CD8-positive, alpha-beta memory T cell (primary cell): ENCODE measurements around the gene SLC30A7. TPM values are rescaled to one million over a fixed set of nuclear protein-coding genes. Genes with fewer than 3 reads are reported as not detected.

Experiments used
- CTCF ChIA-PET: fragments of 350-600 bp; sonication (Branson Sonifier 250); formaldehyde crosslinking; loops from one replicate; lab custom pipeline; 2021; ENCODE audit warnings: antibody characterized with exemption; lab: Charles Lee
- POLR2A ChIA-PET: fragments of 350-600 bp; sonication (Branson Sonifier 250); formaldehyde crosslinking; loops from one replicate; lab custom pipeline; 2021; ENCODE audit warnings: antibody characterized with exemption; lab: Charles Lee
- DNase-seq, 5 donors: peaks; one replicate each; pipeline versions ENCODE4 v3.0.0 to v3.0.0-alpha.2; 2020 to 2022; ENCODE audit warnings: mixed read lengths in 1 of 5
- H3K27ac ChIP-seq: one replicate; pipeline ENCODE4 v1.7.0; 2013; ENCODE audit warnings: low read depth, mild to moderate bottlenecking, low read length, moderate library complexity
- H3K27me3 ChIP-seq: 2 replicates; pipeline ENCODE4 v1.7.0; 2013; ENCODE audit warnings: low read length, mild to moderate bottlenecking; ENCODE audit not compliant: insufficient read depth, poor library complexity, severe bottlenecking
- H3K36me3 ChIP-seq: 2 replicates; pipeline ENCODE4 v1.7.0; 2013; ENCODE audit warnings: mild to moderate bottlenecking, low read length, moderate library complexity; ENCODE audit not compliant: insufficient read depth
- H3K4me1 ChIP-seq: 2 replicates; pipeline ENCODE4 v1.7.0; 2013; ENCODE audit warnings: mild to moderate bottlenecking, low read length, moderate library complexity; ENCODE audit not compliant: insufficient read depth
- H3K4me3 ChIP-seq: 2 replicates; pipeline ENCODE4 v1.7.0; 2013; ENCODE audit warnings: mild to moderate bottlenecking, low read length
- H3K9me3 ChIP-seq: 2 replicates; pipeline ENCODE4 v1.7.0; 2013; ENCODE audit warnings: mild to moderate bottlenecking, low read length
- H3K27ac Mint-ChIP-seq, 8 donors: one replicate each; pipeline ENCODE4 v1.8.0; 2020 to 2021; ENCODE audit warnings: mixed read lengths in 8 of 8, mild to moderate bottlenecking in 6 of 8, inconsistent platforms in 3 of 8, moderate library complexity in 3 of 8
- H3K27me3 Mint-ChIP-seq, 2 donors: one replicate each; pipeline ENCODE4 v1.8.0; 2020 to 2021; ENCODE audit warnings: mixed read lengths in 2 of 2, mild to moderate bottlenecking in 1 of 2, moderate library complexity in 1 of 2
- H3K36me3 Mint-ChIP-seq, 3 donors: one replicate each; pipeline ENCODE4 v1.8.0; 2020 to 2021; ENCODE audit warnings: mixed read lengths in 3 of 3, inconsistent platforms in 1 of 3, mild to moderate bottlenecking in 1 of 3
- H3K4me1 Mint-ChIP-seq, 3 donors: one replicate each; pipeline ENCODE4 v1.8.0; 2020 to 2021; ENCODE audit warnings: mixed read lengths in 3 of 3, inconsistent platforms in 1 of 3, mild to moderate bottlenecking in 1 of 3
- H3K4me3 Mint-ChIP-seq, 7 donors: one replicate each; pipeline ENCODE4 v1.8.0; 2020 to 2021; ENCODE audit warnings: mixed read lengths in 7 of 7, mild to moderate bottlenecking in 6 of 7, moderate library complexity in 4 of 7, inconsistent platforms in 2 of 7
- H3K9me3 Mint-ChIP-seq, 5 donors: one replicate each; pipeline ENCODE4 v1.8.0; 2020 to 2022; ENCODE audit warnings: mixed read lengths in 5 of 5, mild to moderate bottlenecking in 3 of 5, moderate library complexity in 2 of 5, inconsistent platforms in 1 of 5
- polyA plus RNA-seq: library from polyadenylated mRNA; unstranded; fragments of 300-500 nt; fragmentation: Illumina TruSeq; gene quantifications from one replicate; pipeline ENCODE4 v1.2.3, GENCODE V29; 2021
- total RNA-seq, 2 experiments: library from RNA; stranded (reverse); gene quantifications; one replicate each; pipeline ENCODE4 v1.2.3, GENCODE V29; 2021

SLC30A7 gene
- total and polyA plus RNA-seq, 3 experiments from 2014 or later = 12.7 to 47.4 (median 47.0) TPM

DNA sequence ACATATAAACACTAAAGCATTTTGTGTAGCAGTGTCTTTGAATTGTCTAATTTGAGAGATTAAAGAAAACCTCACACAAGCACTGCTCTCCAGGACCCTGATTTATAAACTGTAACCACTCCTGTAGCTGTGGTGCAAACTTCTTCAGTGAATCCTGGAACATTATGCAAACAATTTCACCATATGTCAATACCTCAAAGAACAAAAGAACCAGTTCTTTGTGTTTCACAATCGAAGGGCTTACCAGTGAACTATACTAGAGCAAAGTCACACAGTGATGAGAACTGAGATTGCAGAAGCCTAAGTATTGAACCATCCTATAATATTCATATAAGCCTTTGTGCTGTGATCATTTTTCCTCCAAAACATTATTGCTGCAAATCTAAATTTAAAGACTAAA, 108.2 kb downstream of the SLC30A7 start:
- H3K9me3 Mint-ChIP-seq = no peaks in the 10 kb centered on the region
- Histone ChIP-seq H3K36me3 (no peaks in the 10 kb centered on the region), H3K4me1 (peaks cover 56% of the 10 kb centered on the region), H3K4me3 (no peak overlapping the region), H3K9me3 (no peaks in the 10 kb centered on the region), H3K27ac (no peak overlapping the region), H3K27me3 (no peaks in the 10 kb centered on the region)
- H3K4me1 Mint-ChIP-seq = peaks cover 50 to 81% (median 67%) of the 10 kb centered on the region in 3 donors
- H3K27ac Mint-ChIP-seq = peak overlapping the region in 2 of 8 donors; percentile 26 to 35
- POLR2A ChIA-PET = no interaction called here
- no peak for DNase-seq
- peaks cover 12 to 24% (median 19%) of the 10 kb centered on the region in 3 donors for H3K36me3 Mint-ChIP-seq
- CTCF ChIA-PET = interaction anchor here (1.3 kb wide), 1 partner anchor 9 kb away, joined by 5 read pairs; no protein-coding TSS in a partner anchor
- H3K27me3 Mint-ChIP-seq = no peaks in the 10 kb centered on the region
- no peak overlapping the region for H3K4me3 Mint-ChIP-seq

DNA sequence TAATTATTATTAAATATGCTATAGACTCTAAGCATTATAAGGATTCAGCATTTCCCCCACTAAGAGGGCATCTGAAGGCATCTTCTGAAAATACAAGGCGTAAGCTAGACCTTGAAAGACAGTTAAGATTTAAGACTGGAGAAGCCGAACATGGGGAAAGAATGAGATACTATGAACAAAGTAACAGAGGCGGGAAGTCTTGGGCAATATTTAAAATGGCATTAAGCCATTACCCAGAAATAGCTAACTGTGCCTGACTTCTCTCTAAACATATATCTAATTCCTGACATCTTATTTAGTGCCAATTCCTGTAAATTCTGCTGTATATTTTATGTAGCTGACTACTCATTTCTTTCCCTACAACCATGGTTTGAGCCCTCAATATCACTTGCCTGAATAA, 108.8 kb downstream of the SLC30A7 start:
- Mint-ChIP-seq H3K4me1 (peaks cover 50 to 81% (median 67%) of the 10 kb centered on the region in 3 donors), H3K27ac (peak overlapping the region in 6 of 8 donors; percentile 8 to 79 (median 48)), H3K4me3 (no peak overlapping the region), H3K27me3 (no peaks in the 10 kb centered on the region), H3K9me3 (no peaks in the 10 kb centered on the region), H3K36me3 (peaks cover 14 to 23% (median 22%) of the 10 kb centered on the region in 3 donors)
- H3K4me3 ChIP-seq = no peak overlapping the region
- no peak overlapping the region for H3K27ac ChIP-seq
- H3K27me3 ChIP-seq = no peaks in the 10 kb centered on the region
- ChIA-PET POLR2A (no interaction called here), CTCF (interaction anchor here (1.0 to 1.3 kb wide), 2 partner anchors 10 to 84 kb away, joined by 3 to 5 read pairs; no protein-coding TSS in a partner anchor)
- H3K9me3 ChIP-seq = no peaks in the 10 kb centered on the region
- DNase-seq = no peak
- peaks cover 56% of the 10 kb centered on the region for H3K4me1 ChIP-seq
- H3K36me3 ChIP-seq = no peaks in the 10 kb centered on the region

DNA sequence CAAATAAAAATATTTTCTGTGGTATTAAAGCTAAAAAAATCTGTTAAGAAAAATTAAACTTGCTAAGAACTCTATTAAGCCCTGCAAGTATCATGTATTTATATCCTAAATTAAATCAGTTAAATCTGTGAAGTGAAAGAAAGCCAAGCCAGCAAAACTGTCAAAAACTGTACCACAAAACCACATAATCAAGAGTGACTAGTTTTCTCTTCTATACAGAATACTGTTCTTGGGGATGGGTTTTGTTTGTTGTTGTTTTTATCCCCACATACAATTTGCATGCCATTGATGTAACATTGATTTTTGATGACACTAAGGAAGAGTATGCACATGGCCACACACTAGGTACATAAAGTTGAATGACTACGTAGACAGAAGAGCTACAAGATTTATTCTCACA, 109.3 kb downstream of the SLC30A7 start:
- H3K4me3 Mint-ChIP-seq = peak overlapping the region in 3 of 7 donors; percentile 7 to 42 (median 10)
- peak overlapping the region in 7 of 8 donors; percentile 3 to 79 (median 50) for H3K27ac Mint-ChIP-seq
- Histone ChIP-seq H3K9me3 (no peaks in the 10 kb centered on the region), H3K4me1 (peaks cover 56% of the 10 kb centered on the region), H3K27ac (no peak overlapping the region), H3K36me3 (no peaks in the 10 kb centered on the region), H3K4me3 (no peak overlapping the region), H3K27me3 (no peaks in the 10 kb centered on the region)
- ChIA-PET POLR2A (no interaction called here), CTCF (interaction anchor here (1.0 to 1.3 kb wide), 2 partner anchors 10 to 84 kb away, joined by 3 to 5 read pairs; no protein-coding TSS in a partner anchor)
- peaks cover 17 to 26% (median 23%) of the 10 kb centered on the region in 3 donors for H3K36me3 Mint-ChIP-seq
- no peaks in the 10 kb centered on the region for H3K9me3 Mint-ChIP-seq
- no peaks in the 10 kb centered on the region for H3K27me3 Mint-ChIP-seq
- H3K4me1 Mint-ChIP-seq = peaks cover 50 to 78% (median 65%) of the 10 kb centered on the region in 3 donors
- DNase-seq = peak in 1 of 5 donors; percentile 14

- DNase-seq = no peak
- H3K9me3 ChIP-seq = no peaks in the 10 kb centered on the region
- no peaks in the 10 kb centered on the region for H3K27me3 ChIP-seq
- no peaks in the 10 kb centered on the region for H3K27me3 Mint-ChIP-seq
- H3K4me1 ChIP-seq = peaks cover 56% of the 10 kb centered on the region
- H3K4me3 Mint-ChIP-seq = peak overlapping the region in 1 of 7 donors; percentile 12
- ChIA-PET CTCF (interaction anchor here (1.0 kb wide), 1 partner anchor 233 kb away, joined by 4 read pairs; no protein-coding TSS in a partner anchor), POLR2A (interaction anchor here (1.3 kb wide), 1 partner anchor 76 kb away, joined by 3 read pairs; no protein-coding TSS in a partner anchor)
- H3K27ac Mint-ChIP-seq = peak overlapping the region in 5 of 8 donors; percentile 3 to 67 (median 12)
- H3K36me3 Mint-ChIP-seq = peaks cover 22 to 25% (median 22%) of the 10 kb centered on the region in 3 donors
- H3K36me3 ChIP-seq = no peaks in the 10 kb centered on the region
- H3K4me3 ChIP-seq = no peak overlapping the region
- peaks cover 50 to 75% (median 66%) of the 10 kb centered on the region in 3 donors for H3K4me1 Mint-ChIP-seq
- H3K27ac ChIP-seq = no peak overlapping the region
- H3K9me3 Mint-ChIP-seq = no peaks in the 10 kb centered on the region
Measured at GRCh38 chr1:101005871-101006270, 110.0 kb downstream of the SLC30A7 start.

GRCh38 chr1:101006553-101006952, 110.7 kb downstream of the SLC30A7 start:
- DNase-seq = no peak
- peaks cover 48 to 69% (median 62%) of the 10 kb centered on the region in 3 donors for H3K4me1 Mint-ChIP-seq
- peaks cover 18 to 22% (median 20%) of the 10 kb centered on the region in 3 donors for H3K36me3 Mint-ChIP-seq
- H3K27ac Mint-ChIP-seq = peak overlapping the region in 2 of 8 donors; percentile 6 to 44
- Histone ChIP-seq H3K27ac (no peak overlapping the region), H3K9me3 (no peaks in the 10 kb centered on the region), H3K27me3 (no peaks in the 10 kb centered on the region), H3K4me3 (no peak overlapping the region), H3K36me3 (no peaks in the 10 kb centered on the region), H3K4me1 (peaks cover 54% of the 10 kb centered on the region)
- H3K9me3 Mint-ChIP-seq = no peaks in the 10 kb centered on the region
- ChIA-PET POLR2A (interaction anchor here (1.3 kb wide), 1 partner anchor 77 kb away, joined by 3 read pairs; no protein-coding TSS in a partner anchor), CTCF (interaction anchor here (1.0 kb wide), 1 partner anchor 232 kb away, joined by 4 read pairs; no protein-coding TSS in a partner anchor)
- H3K4me3 Mint-ChIP-seq = peak overlapping the region in 1 of 7 donors; percentile 19
- no peaks in the 10 kb centered on the region for H3K27me3 Mint-ChIP-seq

- H3K27ac Mint-ChIP-seq = no peak overlapping the region
- CTCF ChIA-PET = no interaction called here
- H3K4me1 Mint-ChIP-seq = peaks cover 33 to 51% (median 44%) of the 10 kb centered on the region in 3 donors
- H3K36me3 Mint-ChIP-seq = peaks cover 25 to 28% (median 27%) of the 10 kb centered on the region in 3 donors
- Histone ChIP-seq H3K27ac (no peak overlapping the region), H3K36me3 (no peaks in the 10 kb centered on the region), H3K27me3 (no peaks in the 10 kb centered on the region), H3K9me3 (no peaks in the 10 kb centered on the region), H3K4me3 (no peak overlapping the region), H3K4me1 (peaks cover 37% of the 10 kb centered on the region)
- H3K4me3 Mint-ChIP-seq = no peak overlapping the region
- no peaks in the 10 kb centered on the region for H3K9me3 Mint-ChIP-seq
- POLR2A ChIA-PET = no interaction called here
- no peak for DNase-seq
- H3K27me3 Mint-ChIP-seq = no peaks in the 10 kb centered on the region
Measured at GRCh38 chr1:101008229-101008834, 112.4 kb downstream of the SLC30A7 start.

DNA sequence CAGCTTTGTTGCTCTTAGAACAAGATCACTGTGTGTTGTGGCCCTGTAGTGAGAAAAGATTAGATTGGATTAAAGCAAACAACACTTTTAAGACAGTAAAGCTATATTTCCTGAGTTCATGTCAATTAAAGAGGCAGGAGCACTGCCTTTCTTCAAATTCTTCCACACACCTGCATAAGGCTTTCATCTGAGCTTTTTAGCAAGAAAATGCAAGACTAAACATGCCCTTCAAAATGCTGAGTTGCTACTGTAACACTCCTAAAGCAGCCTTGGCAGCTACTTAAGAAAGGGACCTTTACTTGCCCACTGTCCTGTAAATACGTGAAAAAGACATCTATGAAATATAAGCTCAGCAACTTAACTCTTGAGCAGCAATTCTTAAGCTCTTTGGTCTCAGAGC, 117.9 kb downstream of the SLC30A7 start:
- Histone ChIP-seq H3K36me3 (no peaks in the 10 kb centered on the region), H3K4me3 (no peak overlapping the region), H3K27me3 (no peaks in the 10 kb centered on the region), H3K27ac (no peak overlapping the region), H3K4me1 (peaks cover 6% of the 10 kb centered on the region), H3K9me3 (no peaks in the 10 kb centered on the region)
- ChIA-PET CTCF (interaction anchor here (1.1 kb wide), 1 partner anchor 220 kb away, joined by 3 read pairs; no protein-coding TSS in a partner anchor), POLR2A (no interaction called here)
- Mint-ChIP-seq H3K27ac (no peak overlapping the region), H3K36me3 (peaks cover 39 to 53% (median 40%) of the 10 kb centered on the region in 3 donors), H3K9me3 (no peaks in the 10 kb centered on the region), H3K4me3 (no peak overlapping the region), H3K4me1 (peaks cover 6 to 24% (median 13%) of the 10 kb centered on the region in 3 donors), H3K27me3 (no peaks in the 10 kb centered on the region)
- DNase-seq = no peak

DNA sequence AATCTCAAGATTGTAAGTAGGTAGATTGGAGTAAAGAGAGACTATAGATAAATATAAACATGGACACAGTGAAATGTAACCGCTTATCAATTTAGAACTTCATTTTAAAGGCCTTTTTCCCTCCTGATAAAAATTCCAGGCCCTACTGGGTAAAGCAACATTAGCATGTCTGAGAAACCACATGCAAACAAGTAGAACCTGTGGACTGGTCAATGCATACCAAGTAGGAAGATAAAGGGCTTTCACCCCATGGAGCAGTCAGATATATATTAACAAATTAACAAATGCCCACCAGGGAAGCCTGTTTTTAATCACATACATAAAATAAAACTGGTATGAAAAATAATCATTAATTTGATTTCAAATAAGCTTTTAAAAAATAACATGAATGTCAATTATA, 121.6 kb downstream of the SLC30A7 start:
- Histone ChIP-seq H3K4me3 (no peak overlapping the region), H3K4me1 (peaks cover 11% of the 10 kb centered on the region), H3K27ac (no peak overlapping the region), H3K27me3 (no peaks in the 10 kb centered on the region), H3K36me3 (no peaks in the 10 kb centered on the region), H3K9me3 (no peaks in the 10 kb centered on the region)
- no peak for DNase-seq
- ChIA-PET CTCF (no interaction called here), POLR2A (no interaction called here)
- Mint-ChIP-seq H3K27ac (no peak overlapping the region), H3K4me3 (no peak overlapping the region), H3K9me3 (no peaks in the 10 kb centered on the region), H3K36me3 (peaks cover 28 to 61% (median 32%) of the 10 kb centered on the region in 3 donors), H3K4me1 (peaks cover 27 to 54% (median 35%) of the 10 kb centered on the region in 3 donors), H3K27me3 (no peaks in the 10 kb centered on the region)
